Peyer's patch (tissue), 4 donors: ENCODE results near the gene ANAPC13.

Experiments
- CTCF ChIP-seq, 6 experiments: fragments of 450-650 bp in 4 of 6; fragments of 200-600 bp in 2 of 6; sonication (generic) in 1 of 6; IDR thresholded peaks; one replicate each; pipeline ENCODE4 v1.5.1; 2017 to 2019; ENCODE audit warnings: antibody characterized with exemption in 6 of 6, mild to moderate bottlenecking in 3 of 6, moderate library complexity in 1 of 6
- POLR2A ChIP-seq, 2 donors: fragments of 450-650 bp; IDR thresholded peaks; one replicate each; pipeline ENCODE4 v1.5.1; 2017; ENCODE audit warnings: antibody characterized with exemption in 2 of 2, mild to moderate bottlenecking in 2 of 2, moderate library complexity in 2 of 2

GRCh38 chr3:134458406-134458945, 27.3 kb downstream of the ANAPC13 start:
- TF ChIP-seq CTCF (IDR thresholded peaks at IDR 0.05) (no peak), POLR2A (IDR thresholded peaks at IDR 0.05) (no peak)
